Keratinocyte (primary cell): ENCODE measurements around the gene CCL1. TPM values are rescaled to one million over a fixed set of nuclear protein-coding genes. Genes with fewer than 3 reads are reported as not detected.

Experiments
- DNase-seq: peaks from one replicate; pipeline ENCODE4 v3.0.0-alpha.2; 2011; ENCODE audit warnings: low read depth, missing footprints, low spot score
- FAIRE-seq: peaks from 2 replicates; lab custom pipeline; 2011; peaks lifted over from hg19 to GRCh38; lab: Jason Lieb, UNC
- H2AFZ ChIP-seq: 2 replicates; pipeline ENCODE4 v1.6.0; 2012; ENCODE audit warnings: low read length, control low read depth, inconsistent platforms; ENCODE audit not compliant: control insufficient read depth
- H3K27ac ChIP-seq: 2 replicates; pipeline ENCODE4 v1.5.1; 2011; ENCODE audit warnings: low read length; ENCODE audit not compliant: control insufficient read depth, insufficient read depth
- H3K27me3 ChIP-seq: 3 replicates; pipeline ENCODE4 v1.6.0; 2011; ENCODE audit warnings: low read length; ENCODE audit not compliant: control insufficient read depth, insufficient read depth; ENCODE audit errors: extremely low read depth
- H3K36me3 ChIP-seq, 2 experiments: 2 replicates in 1 of 2; 3 replicates in 1 of 2; pipeline ENCODE4 v1.5.1; 2011; ENCODE audit warnings: low read length in 2 of 2, mild to moderate bottlenecking in 1 of 2; ENCODE audit not compliant: control insufficient read depth in 2 of 2, insufficient read depth in 2 of 2; ENCODE audit errors: extremely low read depth in 1 of 2
- H3K4me1 ChIP-seq: 3 replicates; pipeline ENCODE4 v1.5.1; 2011; ENCODE audit warnings: low read length; ENCODE audit not compliant: control insufficient read depth, insufficient read depth; ENCODE audit errors: extremely low read depth
- H3K4me2 ChIP-seq: 3 replicates; pipeline ENCODE4 v1.6.0; 2011; ENCODE audit warnings: low read depth, low read length; ENCODE audit not compliant: control insufficient read depth, insufficient read depth; ENCODE audit errors: extremely low read depth
- H3K4me3 ChIP-seq, 3 experiments: fragments of 200-600 bp in 1 of 3; sonication (generic) in 1 of 3; 2 replicates in 2 of 3; 3 replicates in 1 of 3; pipeline ENCODE4 v1.5.1; 2011 to 2016; ENCODE audit warnings: low read length in 3 of 3, mild to moderate bottlenecking in 3 of 3, control low read depth in 2 of 3, inconsistent platforms in 1 of 3, low read depth in 1 of 3, mixed read lengths in 1 of 3, mixed run types in 1 of 3, moderate library complexity in 1 of 3; ENCODE audit not compliant: control insufficient read depth in 2 of 3, insufficient read depth in 2 of 3; ENCODE audit errors: extremely low read depth in 1 of 3
- H3K79me2 ChIP-seq: 2 replicates; pipeline ENCODE4 v1.6.0; 2012; ENCODE audit warnings: low read length; ENCODE audit not compliant: control insufficient read depth, insufficient read depth
- H3K9ac ChIP-seq: 3 replicates; pipeline ENCODE4 v1.6.0; 2011; ENCODE audit warnings: low read length; ENCODE audit not compliant: control insufficient read depth, insufficient read depth; ENCODE audit errors: extremely low read depth
- H3K9me1 ChIP-seq: 3 replicates; pipeline ENCODE4 v1.6.0; 2011; ENCODE audit warnings: low read length; ENCODE audit not compliant: control insufficient read depth, insufficient read depth; ENCODE audit errors: extremely low read depth
- H3K9me3 ChIP-seq: 2 replicates; pipeline ENCODE4 v1.5.1; 2012; ENCODE audit warnings: low read depth, low read length; ENCODE audit not compliant: control insufficient read depth
- H4K20me1 ChIP-seq: 3 replicates; pipeline ENCODE4 v1.6.0; 2011; ENCODE audit warnings: low read length; ENCODE audit not compliant: control insufficient read depth, insufficient read depth; ENCODE audit errors: extremely low read depth
- EZH2 ChIP-seq: IDR thresholded peaks from one replicate; pipeline ENCODE4 v1.6.1; 2012; ENCODE audit warnings: inconsistent platforms, mild to moderate bottlenecking, low read length, moderate library complexity
- dilution Hi-C: fragments of 300-500 bp; cut with MboI; formaldehyde crosslinking; loops from one replicate; pipeline ENCODE4 v1.7.0; 2020; ENCODE audit warnings: low sequenced_read_pairs; ENCODE audit not compliant: extremely low pct_ligation_motif_present
- polyA plus RNA-seq, 5 experiments: library from polyadenylated mRNA; depleted of rRNA in 3 of 5; stranded (reverse) in 3 of 5; stranded (forward) in 1 of 5; unstranded in 1 of 5; fragments of >200 nt; gene quantifications; 1 replicate in 1 of 5; 2 replicates in 3 of 5; 3 replicates in 1 of 5; pipeline versions ENCODE4 v1.2.1 to v1.2.3, GENCODE V29; 2011 to 2012; ENCODE audit warnings: missing spikeins in 2 of 5, low read depth in 1 of 5, low replicate concordance in 1 of 5
- TF ChIP-seq, protein P1 (sequence below), 3 experiments: IDR thresholded peaks in 1 of 3; conservative IDR thresholded peaks in 1 of 3; optimal IDR thresholded peaks in 1 of 3; 2 replicates in 2 of 3; 3 replicates in 1 of 3; pipeline versions ENCODE3 to v1.5.1; 2011; ENCODE audit warnings: low read length in 3 of 3, mild to moderate bottlenecking in 3 of 3, moderate library complexity in 2 of 3, control low read depth in 1 of 3, inconsistent platforms in 1 of 3; ENCODE audit not compliant: insufficient read depth in 2 of 3; ENCODE audit errors: extremely low read depth in 1 of 3

CCL1 gene
- polyA plus RNA-seq, 1 donor (not counting 4 experiments of a cell fraction or from before 2014, with no cell fraction given), result not detected

DNA sequence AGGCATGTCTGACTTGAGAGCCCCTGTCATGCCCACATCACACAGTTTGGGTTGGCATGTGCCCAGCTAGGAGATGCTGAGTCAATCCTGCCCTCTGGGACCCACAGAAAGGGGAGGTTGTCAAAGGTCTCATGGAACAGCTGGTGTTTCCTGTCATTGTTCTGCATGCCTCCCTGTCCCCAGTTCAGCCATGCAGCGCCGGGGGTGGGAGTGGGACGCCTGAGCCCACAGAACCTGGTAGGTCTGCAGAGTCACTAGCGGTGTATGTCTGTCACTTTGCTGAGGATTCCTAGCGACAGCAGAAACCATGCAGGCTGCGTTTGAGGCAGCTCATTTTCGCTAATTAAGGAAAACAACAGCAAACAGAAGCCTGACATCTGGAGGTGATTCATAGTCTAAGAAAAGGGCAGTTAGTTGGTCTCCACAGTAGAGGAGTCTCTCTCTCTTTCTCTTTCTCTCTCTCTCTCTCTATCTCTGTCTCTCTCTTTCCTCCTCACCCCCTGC lies 19.6 kb upstream of the CCL1 start:
- Histone ChIP-seq H2AFZ (no peak overlapping the region), H3K4me1 (no peaks in the 10 kb centered on the region), H3K36me3 (no peaks in the 10 kb centered on the region), H3K9me1 (no peaks in the 10 kb centered on the region), H3K9me3 (no peaks in the 10 kb centered on the region), H3K9ac (no peak overlapping the region), H3K4me2 (no peak overlapping the region), H3K4me3 (no peak overlapping the region), H3K79me2 (no peaks in the 10 kb centered on the region), H3K27ac (no peak overlapping the region), H4K20me1 (no peaks in the 10 kb centered on the region), H3K27me3 (no peaks in the 10 kb centered on the region)
- dilution Hi-C loops, result no loop called here
- TF ChIP-seq EZH2, result no peak
- TF ChIP-seq, protein P1, sequence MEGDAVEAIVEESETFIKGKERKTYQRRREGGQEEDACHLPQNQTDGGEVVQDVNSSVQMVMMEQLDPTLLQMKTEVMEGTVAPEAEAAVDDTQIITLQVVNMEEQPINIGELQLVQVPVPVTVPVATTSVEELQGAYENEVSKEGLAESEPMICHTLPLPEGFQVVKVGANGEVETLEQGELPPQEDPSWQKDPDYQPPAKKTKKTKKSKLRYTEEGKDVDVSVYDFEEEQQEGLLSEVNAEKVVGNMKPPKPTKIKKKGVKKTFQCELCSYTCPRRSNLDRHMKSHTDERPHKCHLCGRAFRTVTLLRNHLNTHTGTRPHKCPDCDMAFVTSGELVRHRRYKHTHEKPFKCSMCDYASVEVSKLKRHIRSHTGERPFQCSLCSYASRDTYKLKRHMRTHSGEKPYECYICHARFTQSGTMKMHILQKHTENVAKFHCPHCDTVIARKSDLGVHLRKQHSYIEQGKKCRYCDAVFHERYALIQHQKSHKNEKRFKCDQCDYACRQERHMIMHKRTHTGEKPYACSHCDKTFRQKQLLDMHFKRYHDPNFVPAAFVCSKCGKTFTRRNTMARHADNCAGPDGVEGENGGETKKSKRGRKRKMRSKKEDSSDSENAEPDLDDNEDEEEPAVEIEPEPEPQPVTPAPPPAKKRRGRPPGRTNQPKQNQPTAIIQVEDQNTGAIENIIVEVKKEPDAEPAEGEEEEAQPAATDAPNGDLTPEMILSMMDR (optimal IDR thresholded peaks at IDR 0.05 in 1 of 3, IDR thresholded peaks at IDR 0.05 in 1 of 3, conservative IDR thresholded peaks at IDR 0.05 in 1 of 3; ENCODE audit: extremely low read depth in 1 of 3, insufficient read depth in 2 of 3, low read length in 3 of 3), result no peak
- FAIRE-seq, result no peak
- no peak for DNase-seq

DNA sequence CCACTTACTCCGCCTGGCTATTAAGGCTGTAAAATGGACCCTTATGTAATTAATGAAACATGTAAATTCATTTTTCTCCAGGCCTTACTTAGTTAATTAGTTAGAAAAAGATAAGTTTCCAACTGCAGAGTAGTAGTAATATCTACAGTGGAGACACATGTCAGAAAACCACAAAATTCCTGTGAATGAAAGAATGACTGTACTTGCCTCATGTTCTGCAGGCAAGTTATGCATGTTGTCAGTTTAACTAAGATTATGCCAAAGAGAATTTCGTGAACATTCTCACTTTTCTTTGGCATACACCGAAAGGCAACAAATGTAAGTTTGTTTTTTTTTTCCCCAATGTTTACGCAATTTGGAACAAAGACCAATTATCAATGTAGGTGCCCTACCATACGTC lies 16.8 kb upstream of the CCL1 start:
- Histone ChIP-seq H3K27me3 (no peaks in the 10 kb centered on the region), H2AFZ (no peak overlapping the region), H3K9ac (no peak overlapping the region), H3K36me3 (no peaks in the 10 kb centered on the region), H4K20me1 (no peaks in the 10 kb centered on the region), H3K79me2 (no peaks in the 10 kb centered on the region), H3K4me2 (no peak overlapping the region), H3K27ac (no peak overlapping the region), H3K9me1 (no peaks in the 10 kb centered on the region), H3K9me3 (no peaks in the 10 kb centered on the region), H3K4me3 (no peak overlapping the region), H3K4me1 (no peaks in the 10 kb centered on the region)
- no peak for FAIRE-seq
- no peak for DNase-seq
- no peak for TF ChIP-seq EZH2
- TF ChIP-seq, protein P1 (optimal IDR thresholded peaks at IDR 0.05 in 1 of 3, IDR thresholded peaks at IDR 0.05 in 1 of 3, conservative IDR thresholded peaks at IDR 0.05 in 1 of 3; ENCODE audit: extremely low read depth in 1 of 3, insufficient read depth in 2 of 3, low read length in 3 of 3), result no peak
- dilution Hi-C loops, result no loop called here
